ENCODE measurements around the gene GNAI1. TPM values are rescaled to one million over a fixed set of nuclear protein-coding genes. Genes with fewer than 3 reads are reported as not detected.

GNAI1 gene
- total RNA-seq, 1 experiment from 2014 or later = 26.4 TPM

- DNase-seq (ENCODE audit: extremely low read depth, low read depth) = no peak
Observed at GRCh38 chr7:80244206-80244916, 109.7 kb downstream of the GNAI1 start.

- no peak for DNase-seq (ENCODE audit: extremely low read depth, low read depth)
Observed at GRCh38 chr7:80247144-80247543, 112.5 kb downstream of the GNAI1 start.

- no peak for DNase-seq (ENCODE audit: extremely low read depth, low read depth)
Observed at GRCh38 chr7:80247891-80248290, 113.3 kb downstream of the GNAI1 start.

- DNase-seq (ENCODE audit: extremely low read depth, low read depth) = no peak
Observed at GRCh38 chr7:80249184-80249583, 114.6 kb downstream of the GNAI1 start.

- DNase-seq (ENCODE audit: extremely low read depth, low read depth) = no peak
Observed at GRCh38 chr7:80249619-80250295, 115.1 kb downstream of the GNAI1 start.

- DNase-seq (ENCODE audit: extremely low read depth, low read depth) = no peak
Observed at GRCh38 chr7:80253237-80253636, 118.6 kb downstream of the GNAI1 start.

- DNase-seq (ENCODE audit: extremely low read depth, low read depth) = no peak
Observed at GRCh38 chr7:80253653-80254052, 119.0 kb downstream of the GNAI1 start.

- DNase-seq (ENCODE audit: extremely low read depth, low read depth) = no peak
Observed at GRCh38 chr7:80255656-80256055, 121.0 kb downstream of the GNAI1 start.

- DNase-seq (ENCODE audit: extremely low read depth, low read depth) = no peak
Observed at GRCh38 chr7:80257756-80258155, 123.1 kb downstream of the GNAI1 start.

- no peak for DNase-seq (ENCODE audit: extremely low read depth, low read depth)
Observed at GRCh38 chr7:80260606-80261005, 126.0 kb downstream of the GNAI1 start.

- DNase-seq (ENCODE audit: extremely low read depth, low read depth) = no peak
Observed at GRCh38 chr7:80263333-80263732, 128.7 kb downstream of the GNAI1 start.

- DNase-seq (ENCODE audit: extremely low read depth, low read depth) = no peak
Observed at GRCh38 chr7:80263821-80264220, 129.2 kb downstream of the GNAI1 start.

- DNase-seq (ENCODE audit: extremely low read depth, low read depth) = no peak
Observed at GRCh38 chr7:80264769-80265495, 130.3 kb downstream of the GNAI1 start.

GRCh38 chr7:80272560-80273239 lies 138.1 kb downstream of the GNAI1 start:
- no peak for DNase-seq (ENCODE audit: extremely low read depth, low read depth)

- no peak for DNase-seq (ENCODE audit: extremely low read depth, low read depth)
Observed at GRCh38 chr7:80273327-80273726, 138.7 kb downstream of the GNAI1 start.

- DNase-seq (ENCODE audit: extremely low read depth, low read depth) = no peak
Observed at GRCh38 chr7:80275192-80275605, 140.6 kb downstream of the GNAI1 start.

Small RNA genes lying within 50 kb of the gene (small RNA-seq; reads per million reads assigned to genes)
- 0 reads per million in 2 experiments for gene RN7SL869P

Measured in NCI-H460 (cell line).